PC-3 (cell line): ENCODE measurements around the gene ANK3. TPM values are rescaled to one million over a fixed set of nuclear protein-coding genes. Genes with fewer than 3 reads are reported as not detected.

Experiments
- ATAC-seq: fragments of 200-7000 bp; cut with Tn5 transposase; 2 replicates; pipeline ENCODE4 v1.9.1; 2020; ENCODE audit warnings: mild to moderate bottlenecking, moderate library complexity
- BruUV-seq: library from RNA; stranded (reverse); fragments of 400-500 nt; replicated peaks from 2 replicates; lab custom pipeline; 2021; lab: Mats Ljungman, UMichigan
- CTCF ChIA-PET: fragments of 300-600 bp; sonication (Branson Sonifier 250); formaldehyde crosslinking; loops from one replicate; lab custom pipeline; 2022; ENCODE audit warnings: antibody characterized with exemption; lab: Charles Lee
- POLR2A ChIA-PET: fragments of 300-600 bp; sonication (Branson Sonifier 250); formaldehyde crosslinking; loops from one replicate; lab custom pipeline; 2022; ENCODE audit warnings: antibody characterized with exemption; ENCODE audit not compliant: unreplicated experiment; lab: Charles Lee
- DNase-seq: peaks from one replicate; pipeline ENCODE4 v3.0.0-alpha.2; 2015
- H2AFZ ChIP-seq: fragments of 300-600 bp; sonication (generic); 2 replicates; pipeline ENCODE4 v1.6.0; 2016; ENCODE audit warnings: antibody characterized with exemption, low read length
- H3F3A ChIP-seq: fragments of 300-600 bp; sonication (generic); one replicate; pipeline ENCODE4 v1.6.0; 2017; ENCODE audit warnings: antibody characterized with exemption, low read length, control low read depth, mild to moderate bottlenecking; ENCODE audit not compliant: unreplicated experiment
- H3K27ac ChIP-seq: fragments of 300-600 bp; sonication (generic); 2 replicates; pipeline ENCODE4 v1.5.1; 2016; ENCODE audit warnings: mild to moderate bottlenecking, low read length
- H3K27me3 ChIP-seq: fragments of 300-600 bp; sonication (generic); 2 replicates; pipeline ENCODE4 v1.6.1; 2016; ENCODE audit warnings: low read length, mixed read lengths
- H3K36me3 ChIP-seq: fragments of 300-600 bp; sonication (generic); 2 replicates; pipeline ENCODE4 v1.6.1; 2016; ENCODE audit warnings: low read depth, mixed run types, low read length, mixed read lengths
- H3K4me1 ChIP-seq: fragments of 300-600 bp; sonication (generic); 2 replicates; pipeline ENCODE4 v1.5.1; 2016; ENCODE audit warnings: low read length; ENCODE audit not compliant: insufficient read depth
- H3K4me2 ChIP-seq: fragments of 300-600 bp; sonication (generic); 2 replicates; pipeline ENCODE4 v1.6.0; 2016; ENCODE audit warnings: low read length
- H3K4me3 ChIP-seq: fragments of 300-600 bp; sonication (generic); 2 replicates; pipeline ENCODE4 v1.5.1; 2016; ENCODE audit warnings: mild to moderate bottlenecking, low read length, mixed read lengths
- H3K79me2 ChIP-seq: fragments of 300-600 bp; sonication (generic); 2 replicates; pipeline ENCODE4 v1.6.1; 2017; ENCODE audit warnings: low read length, mixed read lengths
- H3K9ac ChIP-seq: fragments of 300-600 bp; sonication (generic); 2 replicates; pipeline ENCODE4 v1.6.0; 2016; ENCODE audit warnings: mild to moderate bottlenecking, low read length
- H3K9me2 ChIP-seq: fragments of 300-600 bp; sonication (generic); replicated peaks from 2 replicates; pipeline ENCODE4 v1.6.1; 2016; ENCODE audit warnings: mixed run types, low read length, mixed read lengths
- H3K9me3 ChIP-seq: fragments of 300-600 bp; sonication (generic); 2 replicates; pipeline ENCODE4 v1.6.1; 2016; ENCODE audit warnings: low read length, mixed read lengths
- H4K20me1 ChIP-seq: fragments of 300-600 bp; sonication (generic); 2 replicates; pipeline ENCODE4 v1.6.1; 2016; ENCODE audit warnings: low read length, mixed read lengths
- CTCF ChIP-seq: fragments of 300-600 bp; sonication (generic); conservative IDR thresholded peaks from 2 replicates; pipeline ENCODE4 v1.5.1; 2017; ENCODE audit warnings: antibody characterized with exemption, low read depth, mild to moderate bottlenecking, low read length
- EZH2 ChIP-seq: fragments of 300-600 bp; sonication (generic); IDR thresholded peaks from one replicate; pipeline ENCODE4 v1.6.1; 2017; ENCODE audit warnings: antibody characterized with exemption, mild to moderate bottlenecking, low read length; ENCODE audit not compliant: unreplicated experiment
- EZH2phosphoT487 ChIP-seq: fragments of 300-600 bp; sonication (generic); IDR thresholded peaks from 2 replicates; pipeline ENCODE4 v1.6.1; 2018; ENCODE audit warnings: mild to moderate bottlenecking, antibody characterized with exemption, low read length, borderline replicate concordance
- intact Hi-C: fragments of 100-400 bp; cut with micrococcal nuclease; formaldehyde crosslinking; loops from 2 replicates; pipeline ENCODE4 v1.9.0; 2023
- total RNA-seq: library from RNA; depleted of rRNA; stranded (reverse); fragments of >200 nt; gene quantifications from 2 replicates; pipeline ENCODE4 v1.2.3, GENCODE V29; 2014

Gene ANK3
- total RNA-seq, 1 experiment from 2014 or later: 29.5 TPM

- H3F3A ChIP-seq: no peaks in the 10 kb centered on the region
- no TSS peak for BruUV-seq
- no peak overlapping the region for H3K4me2 ChIP-seq
- ATAC-seq (peak; percentile 27), DNase-seq (peak; percentile 45)
- no peaks in the 10 kb centered on the region for H3K9me2 ChIP-seq
- peaks cover 14% of the 10 kb centered on the region for H3K4me1 ChIP-seq
- POLR2A ChIA-PET: no interaction called here
- no peaks in the 10 kb centered on the region for H3K79me2 ChIP-seq
- H4K20me1 ChIP-seq: no peaks in the 10 kb centered on the region
- H3K27me3 ChIP-seq: no peaks in the 10 kb centered on the region
- H2AFZ ChIP-seq: no peak overlapping the region
- no peak overlapping the region for H3K4me3 ChIP-seq
- CTCF ChIA-PET: interaction anchor here (0.6 kb wide), 1 partner anchor 37 kb away, joined by 3 read pairs; no protein-coding TSS in a partner anchor
- TF ChIP-seq EZH2 (no peak), CTCF (no peak), EZH2phosphoT487 (no peak)
- H3K36me3 ChIP-seq: no peaks in the 10 kb centered on the region
- no peak overlapping the region for H3K9ac ChIP-seq
- H3K27ac ChIP-seq: no peak overlapping the region
- H3K9me3 ChIP-seq: no peaks in the 10 kb centered on the region
- intact Hi-C loops: no loop called here
Observed at GRCh38 chr10:60096761-60097513, 292.7 kb downstream of the ANK3 start.

DNA sequence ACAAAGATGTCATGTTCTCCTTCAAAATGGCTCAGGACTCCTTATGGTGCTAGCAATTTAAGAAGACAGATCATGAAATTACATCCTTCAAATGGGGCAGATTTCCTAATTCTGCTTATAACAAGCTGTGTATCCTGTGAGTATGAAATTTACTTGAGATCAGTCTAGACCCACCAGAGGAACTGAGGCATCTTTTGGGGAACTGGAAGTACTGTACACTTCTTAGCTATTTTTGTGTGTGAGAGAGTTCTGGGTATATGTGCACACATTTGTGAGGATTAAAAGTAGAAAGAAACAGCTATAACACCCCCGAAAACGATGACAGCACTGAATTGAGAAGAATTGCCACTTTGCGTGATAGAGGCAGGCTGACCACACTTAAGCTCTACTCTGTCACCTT, 296.4 kb downstream of the ANK3 start:
- no peak for DNase-seq
- intact Hi-C loops: no loop called here
- TF ChIP-seq EZH2phosphoT487: no peak
- TF ChIP-seq EZH2: no peak
- TF ChIP-seq CTCF: no peak
- Histone ChIP-seq H2AFZ (no peak overlapping the region), H3K4me2 (no peak overlapping the region), H3F3A (no peaks in the 10 kb centered on the region), H3K9ac (no peak overlapping the region), H3K27me3 (no peaks in the 10 kb centered on the region), H3K36me3 (no peaks in the 10 kb centered on the region), H4K20me1 (no peaks in the 10 kb centered on the region), H3K9me3 (no peaks in the 10 kb centered on the region), H3K9me2 (no peaks in the 10 kb centered on the region), H3K4me3 (no peak overlapping the region), H3K4me1 (peaks cover 22% of the 10 kb centered on the region), H3K27ac (no peak overlapping the region), H3K79me2 (no peaks in the 10 kb centered on the region)
- CTCF ChIA-PET: no interaction called here
- no TSS peak for BruUV-seq
- POLR2A ChIA-PET: interaction anchor here (0.6 kb wide), 1 partner anchor 117 kb away, joined by 3 read pairs; no protein-coding TSS in a partner anchor
- no peak for ATAC-seq

- intact Hi-C loops: no loop called here
- DNase-seq (no peak), ATAC-seq (no peak)
- POLR2A ChIA-PET: no interaction called here
- Histone ChIP-seq H3K27me3 (no peaks in the 10 kb centered on the region), H3F3A (no peaks in the 10 kb centered on the region), H3K4me2 (no peak overlapping the region), H3K4me1 (peaks cover 8% of the 10 kb centered on the region), H3K9ac (no peak overlapping the region), H4K20me1 (no peaks in the 10 kb centered on the region), H3K4me3 (no peak overlapping the region), H3K27ac (no peak overlapping the region), H2AFZ (no peak overlapping the region), H3K9me2 (no peaks in the 10 kb centered on the region), H3K36me3 (0 out of 2 replicates have a peak, but pooled peaks cover 2% of the 10 kb centered on the region), H3K9me3 (no peaks in the 10 kb centered on the region), H3K79me2 (no peaks in the 10 kb centered on the region)
- CTCF ChIA-PET: no interaction called here
- BruUV-seq: no TSS peak
- TF ChIP-seq CTCF: no peak
- no peak for TF ChIP-seq EZH2phosphoT487
- TF ChIP-seq EZH2: no peak
Observed at GRCh38 chr10:60086862-60087261, 302.8 kb downstream of the ANK3 start.
